GM19023 (cell line): ENCODE data around the gene PIP4K2C.
A peak's percentile ranks its signal among the peaks of the same experiment; 100 is the strongest.
"Not testable (repeated sequence)": the region's sequence is repeated elsewhere in the genome, so short reads cannot be mapped to it uniquely, and the experiment has no call there.

Experiments used
- ATAC-seq: cut with Tn5 transposase; IDR thresholded peaks from one replicate; pipeline ENCODE4 v1.9.1; 2021; ENCODE audit warnings: mild to moderate bottlenecking, moderate library complexity; ENCODE audit not compliant: unreplicated experiment

Gene PIP4K2C

GRCh38 chr12:57607958-57608663 is 17.1 kb downstream of the PIP4K2C start:
- no peak for ATAC-seq

- ATAC-seq, result no peak
Observed at GRCh38 chr12:57609101-57609780, 18.2 kb downstream of the PIP4K2C start.

GRCh38 chr12:57609781-57610553 is 19.0 kb downstream of the PIP4K2C start:
- ATAC-seq, result no peak

- no peak for ATAC-seq
Observed at GRCh38 chr12:57610554-57611107, 19.6 kb downstream of the PIP4K2C start.

- peak; percentile 52 for ATAC-seq
Observed at GRCh38 chr12:57611108-57611826, 20.3 kb downstream of the PIP4K2C start, which contains the start of gene ARHGEF25. Gene ARHGEF25, plus strand, starts transcription at chr12:57611435. Its CDS starts 460 bp downstream, at chr12:57611895.

GRCh38 chr12:57611827-57612710 is 21.1 kb downstream of the PIP4K2C start:
- no peak for ATAC-seq

- no peak for ATAC-seq
Observed at GRCh38 chr12:57612711-57613426, 21.9 kb downstream of the PIP4K2C start.

GRCh38 chr12:57613427-57614109 is 22.6 kb downstream of the PIP4K2C start:
- ATAC-seq, result no peak

- ATAC-seq, result peak; percentile 54
Observed at GRCh38 chr12:57614178-57614947, 23.4 kb downstream of the PIP4K2C start.

GRCh38 chr12:57614948-57615500 is 24.0 kb downstream of the PIP4K2C start:
- no peak for ATAC-seq

GRCh38 chr12:57615637-57616036 is 24.6 kb downstream of the PIP4K2C start:
- ATAC-seq, result no peak

GRCh38 chr12:57616383-57617101 is 25.6 kb downstream of the PIP4K2C start:
- no peak for ATAC-seq

- ATAC-seq, result no peak
Observed at GRCh38 chr12:57617942-57618341, 26.9 kb downstream of the PIP4K2C start.

GRCh38 chr12:57618431-57618830 is 27.4 kb downstream of the PIP4K2C start:
- not testable (repeated sequence) for ATAC-seq

- no peak for ATAC-seq
Observed at GRCh38 chr12:57618966-57619433, 28.0 kb downstream of the PIP4K2C start.

GRCh38 chr12:57619434-57620244 is 28.6 kb downstream of the PIP4K2C start:
- no peak for ATAC-seq
